ENCODE data around the gene SLC7A1.

The SLC7A1 gene

GRCh38 chr13:29508130-29508875 is 87.2 kb downstream of the SLC7A1 start:
- DNase-seq = peak; percentile 47

GRCh38 chr13:29507356-29507755 is 88.1 kb downstream of the SLC7A1 start:
- no peak for DNase-seq

GRCh38 chr13:29505950-29506349 is 89.5 kb downstream of the SLC7A1 start:
- no peak for DNase-seq

- no peak for DNase-seq
Observed at GRCh38 chr13:29505511-29505910, 90.0 kb downstream of the SLC7A1 start.

GRCh38 chr13:29504691-29505090 is 90.8 kb downstream of the SLC7A1 start:
- no peak for DNase-seq

- no peak for DNase-seq
Observed at GRCh38 chr13:29503041-29503837, 92.2 kb downstream of the SLC7A1 start.

- no peak for DNase-seq
Observed at GRCh38 chr13:29502391-29503008, 93.0 kb downstream of the SLC7A1 start.

GRCh38 chr13:29501674-29502073 is 93.8 kb downstream of the SLC7A1 start:
- no peak for DNase-seq

- no peak for DNase-seq
Observed at GRCh38 chr13:29500386-29500785, 95.1 kb downstream of the SLC7A1 start.

GRCh38 chr13:29499506-29500165 is 95.9 kb downstream of the SLC7A1 start:
- no peak for DNase-seq

GRCh38 chr13:29498426-29499040 is 97.0 kb downstream of the SLC7A1 start:
- DNase-seq = no peak

- DNase-seq = no peak
Observed at GRCh38 chr13:29497137-29497654, 98.3 kb downstream of the SLC7A1 start.

GRCh38 chr13:29496241-29496712 is 99.2 kb downstream of the SLC7A1 start:
- no peak for DNase-seq

- no peak for DNase-seq
Observed at GRCh38 chr13:29494520-29494919, 101.0 kb downstream of the SLC7A1 start.

- DNase-seq = no peak
Observed at GRCh38 chr13:29493796-29494195, 101.7 kb downstream of the SLC7A1 start.

- no peak for DNase-seq
Observed at GRCh38 chr13:29491248-29491647, 104.2 kb downstream of the SLC7A1 start.

- no peak for DNase-seq
Observed at GRCh38 chr13:29490561-29490885, 105.0 kb downstream of the SLC7A1 start.

- no peak for DNase-seq
Observed at GRCh38 chr13:29489650-29490560, 105.6 kb downstream of the SLC7A1 start.

GRCh38 chr13:29487466-29488454 is 107.7 kb downstream of the SLC7A1 start:
- DNase-seq = no peak

GRCh38 chr13:29486551-29486950 is 108.9 kb downstream of the SLC7A1 start:
- DNase-seq = no peak

Data from HCEC 1CT (cell line).